Activated T-helper 2 cell treated with anti-CD3 and anti-CD28 coated beads, Interferon-gamma antibody, Interleukin-2, Interleukin-4, amounts not matched to agents 10 μg/mL and 5 μg/mL and 100 μg/mL, durations not matched to agents 14 hours and 24 hours and 36 hours (primary cell): Measurements from ENCODE around the gene PRR14L. TPM values are rescaled to one million over a fixed set of nuclear protein-coding genes. Genes with fewer than 3 reads are reported as not detected.

Experiments used
- DNase-seq: peaks from one replicate; pipeline ENCODE4 v3.0.0; 2021; ENCODE audit warnings: low spot score
- H3K27ac Mint-ChIP-seq: one replicate; pipeline ENCODE4 v1.8.0; 2021; ENCODE audit warnings: mixed read lengths
- H3K27me3 Mint-ChIP-seq: one replicate; pipeline ENCODE4 v1.8.0; 2021; ENCODE audit warnings: low read depth, mixed read lengths
- H3K36me3 Mint-ChIP-seq: one replicate; pipeline ENCODE4 v1.8.0; 2021; ENCODE audit warnings: low read depth, mixed read lengths
- H3K4me1 Mint-ChIP-seq: one replicate; pipeline ENCODE4 v1.8.0; 2021; ENCODE audit warnings: low read depth, mixed read lengths
- H3K4me3 Mint-ChIP-seq: one replicate; pipeline ENCODE4 v1.8.0; 2021; ENCODE audit warnings: low read depth, mild to moderate bottlenecking, moderate library complexity, mixed read lengths
- H3K9me3 Mint-ChIP-seq: one replicate; pipeline ENCODE4 v1.8.0; 2021; ENCODE audit warnings: mixed read lengths
- intact Hi-C: fragments of 100-400 bp; cut with micrococcal nuclease; formaldehyde crosslinking; loops from one replicate; pipeline ENCODE4 v1.15.1; 2023
- total RNA-seq: library from RNA; stranded (reverse); gene quantifications from 2 replicates; pipeline ENCODE4 v1.2.3, GENCODE V29; 2022

The PRR14L gene
- total RNA-seq, 1 donor from 2014 or later: 58.0 TPM

DNA sequence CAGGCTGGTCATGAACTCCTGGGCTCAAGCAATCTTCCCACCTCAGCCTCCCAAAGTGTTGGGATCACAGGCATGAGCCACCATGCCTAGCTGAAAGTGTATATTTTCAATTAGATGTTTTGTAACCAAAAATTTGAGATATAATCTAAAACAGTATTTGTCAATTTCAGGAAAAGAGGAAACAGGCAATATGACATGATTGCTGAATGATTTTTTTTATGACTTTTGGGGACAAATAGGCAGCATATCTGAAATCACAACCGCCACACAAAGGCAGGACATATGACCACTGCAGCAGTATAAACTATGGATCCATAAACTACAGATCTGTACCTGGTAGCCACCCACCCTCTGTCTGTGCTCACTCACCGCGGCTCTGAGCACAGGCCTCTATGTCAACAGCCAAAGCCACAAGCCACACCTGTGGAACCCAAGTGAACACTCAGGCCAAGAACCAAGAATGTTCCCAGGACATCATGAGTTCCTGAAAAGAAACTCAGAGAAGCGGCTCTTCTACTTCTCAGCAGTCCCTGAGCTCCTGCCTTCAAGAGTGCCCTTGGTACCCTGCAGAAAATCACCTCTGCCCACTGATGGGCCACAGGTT, 110.4 kb downstream of the PRR14L start:
- peaks cover 14% of the 10 kb centered on the region for H3K36me3 Mint-ChIP-seq
- H3K27me3 Mint-ChIP-seq: no peaks in the 10 kb centered on the region
- no peaks in the 10 kb centered on the region for H3K9me3 Mint-ChIP-seq
- H3K4me1 Mint-ChIP-seq: peaks cover 22% of the 10 kb centered on the region
- no peak overlapping the region for H3K4me3 Mint-ChIP-seq
- intact Hi-C loops: no loop called here
- no peak overlapping the region for H3K27ac Mint-ChIP-seq
- DNase-seq: no peak

DNA sequence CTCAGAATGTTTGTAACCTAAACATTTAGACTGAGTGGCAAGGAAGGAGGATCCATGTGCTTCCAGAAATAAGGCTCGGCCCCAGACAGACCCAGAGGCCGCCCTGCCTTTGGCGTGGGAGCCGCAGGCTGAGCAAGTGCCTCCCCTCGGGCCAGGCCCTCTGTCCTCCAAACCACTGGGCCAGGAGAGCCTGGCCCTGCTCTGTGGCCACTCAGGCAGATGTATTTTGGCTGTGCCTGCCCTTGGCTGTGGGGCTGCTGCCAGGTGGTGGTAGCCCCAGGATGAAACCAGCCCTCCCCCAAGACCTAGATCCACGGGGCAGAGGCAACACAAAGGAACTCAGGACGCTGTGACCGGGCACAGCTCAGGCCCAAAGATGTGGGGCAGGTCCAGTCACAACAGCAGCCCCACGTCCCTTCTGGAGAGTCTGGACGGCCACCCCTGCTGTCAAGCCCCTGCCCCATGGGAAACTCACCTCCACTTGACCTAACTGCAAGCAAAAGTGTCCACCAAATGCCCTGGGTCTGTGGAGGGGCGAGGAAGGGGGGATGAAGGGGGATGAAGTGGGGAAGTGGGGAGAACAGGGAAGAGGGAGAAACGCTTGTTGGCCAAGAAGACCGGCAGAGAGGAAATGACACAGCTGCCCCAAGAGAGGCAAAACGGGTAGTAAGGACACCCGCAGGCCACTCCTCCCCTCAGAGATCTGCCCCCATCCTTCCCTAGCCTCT, 111.9 kb downstream of the PRR14L start:
- peaks cover 25% of the 10 kb centered on the region for H3K4me1 Mint-ChIP-seq
- no peak overlapping the region for H3K4me3 Mint-ChIP-seq
- peak overlapping the region; percentile 81 for H3K27ac Mint-ChIP-seq
- intact Hi-C loops: no loop called here
- no peaks in the 10 kb centered on the region for H3K27me3 Mint-ChIP-seq
- no peak for DNase-seq
- no peaks in the 10 kb centered on the region for H3K9me3 Mint-ChIP-seq
- peaks cover 9% of the 10 kb centered on the region for H3K36me3 Mint-ChIP-seq

DNA sequence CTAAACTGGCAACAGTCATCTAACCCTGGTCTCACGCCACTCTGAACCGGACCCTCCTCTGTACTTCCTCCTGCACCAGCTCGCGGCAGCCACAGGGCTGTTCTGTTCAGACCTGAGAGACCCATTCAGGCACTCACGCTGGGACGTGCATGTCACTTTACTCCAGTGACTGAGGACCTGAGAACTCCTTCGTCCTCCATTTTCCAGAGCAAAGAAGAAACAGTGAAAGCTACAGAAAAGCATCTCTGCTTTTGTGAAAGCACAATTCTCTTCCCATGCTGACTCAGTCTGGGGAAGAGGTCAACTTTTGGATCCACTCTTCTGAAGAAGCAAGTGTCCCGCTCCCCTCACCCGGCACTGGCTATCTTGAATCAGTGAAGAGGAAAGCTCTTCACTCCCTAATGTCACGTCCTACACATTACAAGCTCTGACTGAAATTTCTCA, 112.5 kb downstream of the PRR14L start:
- intact Hi-C loops: no loop called here
- Mint-ChIP-seq H3K36me3 (peaks cover 8% of the 10 kb centered on the region), H3K4me3 (no peak overlapping the region), H3K27ac (peak overlapping the region; percentile 54), H3K4me1 (peaks cover 25% of the 10 kb centered on the region), H3K9me3 (no peaks in the 10 kb centered on the region), H3K27me3 (no peaks in the 10 kb centered on the region)
- DNase-seq: no peak

DNA sequence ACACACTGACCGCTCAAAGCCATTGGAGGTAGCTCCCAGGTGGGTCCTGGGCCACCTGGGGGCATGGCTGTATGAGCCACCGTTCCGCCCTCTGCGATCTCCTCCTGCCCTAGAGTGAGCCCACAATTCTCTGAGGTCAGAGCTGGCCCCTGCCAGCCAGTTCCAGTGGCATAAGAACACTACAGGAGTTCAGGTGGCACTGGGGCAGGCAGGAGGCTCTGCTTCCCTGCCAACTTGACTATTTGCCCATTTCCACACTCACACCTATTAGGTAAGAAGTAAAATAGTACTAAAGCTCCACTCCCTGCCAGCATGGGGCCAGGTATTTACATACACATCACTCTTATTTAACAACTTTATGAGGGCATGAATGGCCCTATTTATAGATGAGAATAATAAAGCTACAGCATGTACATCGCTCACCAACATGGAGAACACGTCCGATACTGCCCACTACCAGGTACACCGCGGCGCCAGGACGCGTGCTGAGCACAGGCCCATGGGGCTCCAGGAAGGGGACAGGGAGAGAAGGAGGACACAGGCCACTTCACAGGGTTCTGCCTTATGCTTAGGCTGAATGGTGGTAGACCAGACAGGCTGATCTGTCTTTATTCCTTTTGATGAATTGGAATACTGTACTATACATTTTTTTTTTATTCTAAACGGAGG, 114.2 kb downstream of the PRR14L start:
- no peaks in the 10 kb centered on the region for H3K9me3 Mint-ChIP-seq
- peak overlapping the region; percentile 60 for H3K27ac Mint-ChIP-seq
- peaks cover 28% of the 10 kb centered on the region for H3K4me1 Mint-ChIP-seq
- H3K27me3 Mint-ChIP-seq: no peaks in the 10 kb centered on the region
- H3K4me3 Mint-ChIP-seq: no peak overlapping the region
- no peak for DNase-seq
- H3K36me3 Mint-ChIP-seq: peaks cover 2% of the 10 kb centered on the region
- intact Hi-C loops: no loop called here

DNA sequence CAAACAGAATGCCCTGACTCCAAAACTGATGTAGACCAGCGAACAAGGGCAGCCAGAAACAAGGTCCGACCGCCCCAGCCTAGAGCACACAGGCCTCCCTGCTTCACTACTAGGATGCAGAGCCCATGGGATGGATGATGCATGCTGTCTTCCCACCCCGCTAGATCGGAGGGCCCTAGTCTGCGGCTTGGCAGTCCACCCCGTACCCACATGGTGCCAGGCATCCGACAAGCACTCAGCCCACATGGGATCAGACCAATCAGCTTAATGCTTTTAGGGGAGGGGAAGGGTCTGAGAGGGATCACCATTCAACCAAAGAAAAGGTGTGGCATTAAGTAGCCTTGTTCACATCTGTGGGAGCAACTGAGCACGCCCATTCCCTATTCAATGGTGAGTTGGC, 118.5 kb downstream of the PRR14L start:
- Mint-ChIP-seq H3K4me3 (peak overlapping the region; percentile 83), H3K27me3 (no peaks in the 10 kb centered on the region), H3K27ac (peak overlapping the region; percentile 56), H3K36me3 (peaks cover 27% of the 10 kb centered on the region), H3K9me3 (no peaks in the 10 kb centered on the region), H3K4me1 (peaks cover 33% of the 10 kb centered on the region)
- intact Hi-C loops: loop anchor here (2.0 to 5.0 kb wide), 5 partner anchors 47 to 284 kb away; partner anchors contain the start of genes PATZ1 and SFI1
- no peak for DNase-seq

Other genes starting within 250 kb of the PRR14L start
- 44.3 and 44.9 TPM in 2 replicates for gene PISD, start 87.9 kb downstream of the PRR14L start, total RNA-seq
- 33.2 and 37.6 TPM in 2 replicates for gene DEPDC5, start 3.9 kb upstream of the PRR14L start, total RNA-seq
- 150 TPM in 2 replicates for gene YWHAH, start 194.4 kb upstream of the PRR14L start, total RNA-seq